K562 treated with DMSO at 1 percent for 24 hours (cell line): ENCODE results near the gene TDRD7. TPM values are rescaled to one million over a fixed set of nuclear protein-coding genes. Genes with fewer than 3 reads are reported as not detected.

Experiments
- total RNA-seq: library from RNA; unstranded; fragments of 300-600 nt; gene quantifications from 2 replicates; pipeline ENCODE4 v1.2.3, GENCODE V29; 2022; ENCODE audit warnings: low read depth; ENCODE audit not compliant: insufficient read depth

TDRD7 gene, protein sequence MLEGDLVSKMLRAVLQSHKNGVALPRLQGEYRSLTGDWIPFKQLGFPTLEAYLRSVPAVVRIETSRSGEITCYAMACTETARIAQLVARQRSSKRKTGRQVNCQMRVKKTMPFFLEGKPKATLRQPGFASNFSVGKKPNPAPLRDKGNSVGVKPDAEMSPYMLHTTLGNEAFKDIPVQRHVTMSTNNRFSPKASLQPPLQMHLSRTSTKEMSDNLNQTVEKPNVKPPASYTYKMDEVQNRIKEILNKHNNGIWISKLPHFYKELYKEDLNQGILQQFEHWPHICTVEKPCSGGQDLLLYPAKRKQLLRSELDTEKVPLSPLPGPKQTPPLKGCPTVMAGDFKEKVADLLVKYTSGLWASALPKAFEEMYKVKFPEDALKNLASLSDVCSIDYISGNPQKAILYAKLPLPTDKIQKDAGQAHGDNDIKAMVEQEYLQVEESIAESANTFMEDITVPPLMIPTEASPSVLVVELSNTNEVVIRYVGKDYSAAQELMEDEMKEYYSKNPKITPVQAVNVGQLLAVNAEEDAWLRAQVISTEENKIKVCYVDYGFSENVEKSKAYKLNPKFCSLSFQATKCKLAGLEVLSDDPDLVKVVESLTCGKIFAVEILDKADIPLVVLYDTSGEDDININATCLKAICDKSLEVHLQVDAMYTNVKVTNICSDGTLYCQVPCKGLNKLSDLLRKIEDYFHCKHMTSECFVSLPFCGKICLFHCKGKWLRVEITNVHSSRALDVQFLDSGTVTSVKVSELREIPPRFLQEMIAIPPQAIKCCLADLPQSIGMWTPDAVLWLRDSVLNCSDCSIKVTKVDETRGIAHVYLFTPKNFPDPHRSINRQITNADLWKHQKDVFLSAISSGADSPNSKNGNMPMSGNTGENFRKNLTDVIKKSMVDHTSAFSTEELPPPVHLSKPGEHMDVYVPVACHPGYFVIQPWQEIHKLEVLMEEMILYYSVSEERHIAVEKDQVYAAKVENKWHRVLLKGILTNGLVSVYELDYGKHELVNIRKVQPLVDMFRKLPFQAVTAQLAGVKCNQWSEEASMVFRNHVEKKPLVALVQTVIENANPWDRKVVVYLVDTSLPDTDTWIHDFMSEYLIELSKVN
- 10.4 and 10.8 TPM in 2 replicates for total RNA-seq

DNA sequence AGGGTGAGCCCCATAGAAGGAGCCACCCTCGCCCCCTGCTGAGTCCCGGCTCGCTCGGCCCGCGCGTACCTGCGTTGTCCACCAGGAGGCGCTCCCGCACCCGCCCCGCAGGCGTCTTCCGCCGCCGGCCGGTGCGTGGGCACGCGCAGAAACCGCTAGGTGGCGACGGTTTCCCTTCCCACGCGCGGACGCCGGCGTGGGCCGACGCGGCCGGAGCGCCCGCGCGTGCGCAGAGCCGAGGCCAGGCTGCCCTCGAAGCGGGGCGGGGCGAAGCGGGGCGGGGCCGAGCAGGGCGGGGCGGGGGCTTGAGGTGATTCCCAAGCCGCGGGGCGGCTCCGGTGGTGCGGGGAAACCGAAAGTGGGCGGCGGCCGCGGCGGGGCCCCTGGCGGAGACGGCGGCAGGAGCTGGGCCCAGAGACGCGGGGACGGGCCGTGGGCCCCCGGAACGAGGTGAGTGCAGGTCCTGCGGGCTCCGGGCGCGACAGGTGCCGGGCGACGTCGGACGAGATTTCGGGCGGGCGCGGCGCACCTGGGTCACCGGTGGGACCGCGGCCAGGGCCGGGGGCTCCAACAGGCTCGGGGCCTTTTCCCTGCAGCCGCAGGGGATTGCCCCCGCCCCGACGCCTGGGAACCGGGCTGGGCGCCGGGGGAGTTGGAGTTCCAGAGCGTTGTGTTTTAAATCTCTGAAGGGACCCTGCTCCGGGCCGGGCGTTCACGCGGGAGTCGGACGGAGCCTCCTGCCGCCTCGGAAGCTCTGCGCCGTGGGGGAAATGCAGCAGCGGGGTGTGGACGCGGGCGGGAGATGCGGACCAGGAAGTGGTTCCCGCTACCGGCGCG lies at the start of gene TDRD7:
TDRD7 (plus strand) TSS at position 308 of the 837 bp plus-strand sequence. CDS start 16,370 bp downstream, outside the sequence.

DNA sequence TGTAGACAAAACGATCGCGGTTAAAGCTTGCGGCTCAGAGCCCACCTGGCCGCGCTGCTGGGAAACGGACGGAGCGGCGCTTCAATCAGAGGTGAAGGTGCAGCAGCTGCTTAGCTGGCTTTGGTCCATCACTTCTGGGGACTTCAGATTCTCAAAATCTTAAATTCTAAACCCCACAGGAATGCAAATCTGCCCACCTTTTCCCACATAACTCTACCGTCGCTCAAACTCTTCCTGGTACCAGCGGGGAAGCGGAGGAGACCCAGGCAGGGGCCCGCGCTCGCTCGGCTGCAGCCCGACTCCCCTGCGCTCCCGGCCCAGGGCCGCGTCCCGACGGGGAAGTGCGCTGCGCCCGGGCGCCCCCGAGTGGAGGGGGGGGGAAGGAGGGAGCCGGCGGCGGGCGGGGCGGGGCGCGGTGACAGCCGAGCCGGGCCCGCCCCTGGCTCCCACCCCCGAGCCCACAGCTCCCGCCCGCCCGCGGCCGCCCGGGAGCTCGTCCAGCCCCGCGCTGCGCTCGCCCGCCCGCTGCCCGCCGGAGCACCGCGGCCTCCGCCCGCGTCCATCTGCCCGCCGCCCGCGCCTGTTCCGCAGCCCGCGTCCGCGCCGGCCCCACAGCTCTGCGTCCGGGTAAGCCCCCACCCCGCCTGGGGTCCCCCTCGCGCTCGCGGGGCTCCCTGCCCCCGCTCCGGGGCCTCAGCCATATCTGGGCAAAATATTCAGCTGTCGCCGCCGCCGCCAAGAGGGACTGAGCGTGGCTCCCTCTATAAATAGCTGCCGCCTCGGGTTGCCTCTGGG lies 89.5 kb downstream of the TDRD7 start, which contains the start of gene TMOD1:
TMOD1 (plus strand) TSS at position 490 of the 795 bp plus-strand sequence. CDS start 22,523 bp downstream, outside the sequence.

Other genes with a start within 250 kb of the TDRD7 start
- gene CCDC180, start 104.4 kb upstream of the TDRD7 start, total RNA-seq, result 1.2 and 1.9 TPM in 2 replicates
- 15.3 and 15.9 TPM in 2 replicates for gene TMOD1, start 89.6 kb downstream of the TDRD7 start, total RNA-seq
- 10.7 and 14.6 TPM in 2 replicates for gene TSTD2, start 221.3 kb downstream of the TDRD7 start, total RNA-seq
- gene NCBP1, start 221.7 kb downstream of the TDRD7 start, total RNA-seq, result 17.3 and 20.2 TPM in 2 replicates